Cardiac atrium fibroblast (primary cell): Measurements from ENCODE around the gene SYNE2. TPM values are rescaled to one million over a fixed set of nuclear protein-coding genes. Genes with fewer than 3 reads are reported as not detected.

ENCODE experiments used
- total RNA-seq: library from RNA; depleted of rRNA; stranded (reverse); fragments of >200 nt; gene quantifications from 2 replicates; pipeline ENCODE4 v1.2.3, GENCODE V29; 2015

The SYNE2 gene
- 19.1 and 24.0 TPM in 2 replicates for total RNA-seq

GRCh38 chr14:63852817-63853731 lies at the start of gene SYNE2:
TSS of gene SYNE2 (plus strand) at chr14:63853004. CDS start at chr14:63909149, 56,145 bp downstream.

Other genes with a start within 250 kb of the SYNE2 start
- 6.3 and 13.7 TPM in 2 replicates for gene WDR89, start 211.1 kb upstream of the SYNE2 start, total RNA-seq
- gene SGPP1, start 124.9 kb upstream of the SYNE2 start, total RNA-seq, result 24.4 and 25.9 TPM in 2 replicates